ENCODE data around the gene SPDYC.
A peak's percentile ranks its signal among the peaks of the same experiment; 100 is the strongest.
"Not testable (repeated sequence)": the region's sequence is repeated elsewhere in the genome, so short reads cannot be mapped to it uniquely, and the experiment has no call there.

Gene SPDYC

GRCh38 chr11:65169164-65169641 is 830 bp upstream of the SPDYC start:
- no peak for DNase-seq (ENCODE audit: extremely low read depth, low read depth)
- no peak overlapping the region for H3K4me3 ChIP-seq (replicated peaks; ENCODE audit: low read depth, low read length)
- TF ChIP-seq CTCF (IDR thresholded peaks at IDR 0.05; ENCODE audit: low read depth, low read length, missing control alignments) = no peak

GRCh38 chr11:65172600-65172999 is 2.6 kb downstream of the SPDYC start:
- no peak overlapping the region for H3K4me3 ChIP-seq (replicated peaks; ENCODE audit: low read depth, low read length)
- TF ChIP-seq CTCF (IDR thresholded peaks at IDR 0.05; ENCODE audit: low read depth, low read length, missing control alignments) = no peak
- no peak for DNase-seq (ENCODE audit: extremely low read depth, low read depth)

GRCh38 chr11:65174571-65175010 is 4.6 kb downstream of the SPDYC start:
- H3K4me3 ChIP-seq (replicated peaks; ENCODE audit: low read depth, low read length); DNase-seq (ENCODE audit: extremely low read depth, low read depth): not testable (repeated sequence)

GRCh38 chr11:65180877-65181568 is 11.0 kb downstream of the SPDYC start:
- TF ChIP-seq CTCF (IDR thresholded peaks at IDR 0.05; ENCODE audit: low read depth, low read length, missing control alignments) = peak; percentile 32
- peak overlapping the region; percentile 90 for H3K4me3 ChIP-seq (replicated peaks; ENCODE audit: low read depth, low read length)
- DNase-seq (ENCODE audit: extremely low read depth, low read depth) = no peak

GRCh38 chr11:65181569-65182257 is 11.7 kb downstream of the SPDYC start, which contains the start of gene CAPN1:
Gene CAPN1 (plus strand): TSS chr11:65181928. CDS start chr11:65182702, 774 bp downstream.
- H3K4me3 ChIP-seq (replicated peaks; ENCODE audit: low read depth, low read length) = peak within 1 kb of the TSS; percentile 90
- TF ChIP-seq CTCF (IDR thresholded peaks at IDR 0.05; ENCODE audit: low read depth, low read length, missing control alignments) = no peak
- DNase-seq (ENCODE audit: extremely low read depth, low read depth) = peak; percentile 50

GRCh38 chr11:65182258-65183170 is 12.5 kb downstream of the SPDYC start:
- H3K4me3 ChIP-seq (replicated peaks; ENCODE audit: low read depth, low read length) = peak overlapping the region; percentile 90
- DNase-seq (ENCODE audit: extremely low read depth, low read depth) = no peak
- TF ChIP-seq CTCF (IDR thresholded peaks at IDR 0.05; ENCODE audit: low read depth, low read length, missing control alignments) = no peak

Data from HFF-Myc (cell line).